Measurements from ENCODE around the gene ZFAND6. TPM values are rescaled to one million over a fixed set of nuclear protein-coding genes. Genes with fewer than 3 reads are reported as not detected.

The ZFAND6 gene
- total RNA-seq, 4 donors from 2014 or later, result 85.1 to 151 (median 120) TPM

- DNase-seq (ENCODE audit: low spot score) (no peak), ATAC-seq (ENCODE audit: low FRiP score) (peak; percentile 27)
These were observed 100.5 kb downstream of the ZFAND6 start for GRCh38 chr15:80159811-80160569.

GRCh38 chr15:80160570-80161156 lies 101.2 kb downstream of the ZFAND6 start:
- DNase-seq (ENCODE audit: low spot score) (no peak), ATAC-seq (ENCODE audit: low FRiP score) (peak; percentile 55)
- TF ChIP-seq CTCF (IDR thresholded peaks at IDR 0.05), result no peak

More at GRCh38 chr15:80159811-80160569, 100.5 kb downstream of the ZFAND6 start:
- no peak for TF ChIP-seq CTCF (IDR thresholded peaks at IDR 0.05)

GRCh38 chr15:80161468-80162016 lies 102.1 kb downstream of the ZFAND6 start:
- ATAC-seq (ENCODE audit: low FRiP score) (no peak), DNase-seq (ENCODE audit: low spot score) (no peak)
- TF ChIP-seq CTCF (IDR thresholded peaks at IDR 0.05), result no peak

GRCh38 chr15:80162059-80162554 lies 102.6 kb downstream of the ZFAND6 start:
- no peak for ATAC-seq (ENCODE audit: low FRiP score)

GRCh38 chr15:80163217-80163616 lies 103.7 kb downstream of the ZFAND6 start:
- DNase-seq (ENCODE audit: low spot score), result no peak
- TF ChIP-seq CTCF (IDR thresholded peaks at IDR 0.05), result no peak
- no peak for ATAC-seq (ENCODE audit: low FRiP score)

More at GRCh38 chr15:80162059-80162554, 102.6 kb downstream of the ZFAND6 start:
- DNase-seq (ENCODE audit: low spot score), result no peak
- no peak for TF ChIP-seq CTCF (IDR thresholded peaks at IDR 0.05)

- DNase-seq (ENCODE audit: low spot score) (no peak), ATAC-seq (ENCODE audit: low FRiP score) (no peak)
- TF ChIP-seq CTCF (IDR thresholded peaks at IDR 0.05), result no peak
These were observed 104.4 kb downstream of the ZFAND6 start for GRCh38 chr15:80163897-80164296.
